Epithelial cell of esophagus (primary cell): Measurements from ENCODE around the gene ZNF292.
"Not testable (repeated sequence)": the region's sequence is repeated elsewhere in the genome, so short reads cannot be mapped to it uniquely, and the experiment has no call there.

Experiments used
- DNase-seq: peaks from one replicate; pipeline ENCODE4 v3.0.0; 2010; ENCODE audit warnings: low read depth
- H3K4me3 ChIP-seq: 2 replicates; pipeline ENCODE4 v1.5.1; 2011; ENCODE audit warnings: mild to moderate bottlenecking, low read length, control low read depth
- TF ChIP-seq, protein P1 (sequence below): IDR thresholded peaks from 2 replicates; pipeline ENCODE4 v1.5.1; 2011; ENCODE audit warnings: low read depth, mild to moderate bottlenecking, low read length, control low read depth, inconsistent platforms; ENCODE audit not compliant: insufficient read depth; ENCODE audit errors: missing control alignments

Gene ZNF292

DNA sequence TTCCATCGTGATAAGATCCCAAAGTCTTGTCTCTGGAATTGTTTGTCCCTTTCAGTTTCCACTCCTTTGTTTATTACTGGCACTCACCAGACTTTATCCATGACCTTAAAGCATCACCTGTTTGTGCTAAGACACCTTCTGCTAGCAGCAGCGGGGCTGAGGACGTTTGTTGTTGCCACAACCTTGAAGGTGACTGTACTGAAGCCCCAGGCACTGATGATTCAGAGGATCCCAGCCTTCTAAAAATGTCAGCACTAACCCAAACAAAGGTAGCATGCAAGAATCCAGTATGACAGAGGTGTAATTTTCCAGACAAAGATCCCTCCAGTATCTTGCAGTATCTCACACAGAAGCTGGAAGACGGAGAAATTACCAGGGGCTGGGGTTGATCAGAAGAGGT is 138.2 kb downstream of the ZNF292 start:
- peak; percentile 86 for DNase-seq
- TF ChIP-seq, protein P1, sequence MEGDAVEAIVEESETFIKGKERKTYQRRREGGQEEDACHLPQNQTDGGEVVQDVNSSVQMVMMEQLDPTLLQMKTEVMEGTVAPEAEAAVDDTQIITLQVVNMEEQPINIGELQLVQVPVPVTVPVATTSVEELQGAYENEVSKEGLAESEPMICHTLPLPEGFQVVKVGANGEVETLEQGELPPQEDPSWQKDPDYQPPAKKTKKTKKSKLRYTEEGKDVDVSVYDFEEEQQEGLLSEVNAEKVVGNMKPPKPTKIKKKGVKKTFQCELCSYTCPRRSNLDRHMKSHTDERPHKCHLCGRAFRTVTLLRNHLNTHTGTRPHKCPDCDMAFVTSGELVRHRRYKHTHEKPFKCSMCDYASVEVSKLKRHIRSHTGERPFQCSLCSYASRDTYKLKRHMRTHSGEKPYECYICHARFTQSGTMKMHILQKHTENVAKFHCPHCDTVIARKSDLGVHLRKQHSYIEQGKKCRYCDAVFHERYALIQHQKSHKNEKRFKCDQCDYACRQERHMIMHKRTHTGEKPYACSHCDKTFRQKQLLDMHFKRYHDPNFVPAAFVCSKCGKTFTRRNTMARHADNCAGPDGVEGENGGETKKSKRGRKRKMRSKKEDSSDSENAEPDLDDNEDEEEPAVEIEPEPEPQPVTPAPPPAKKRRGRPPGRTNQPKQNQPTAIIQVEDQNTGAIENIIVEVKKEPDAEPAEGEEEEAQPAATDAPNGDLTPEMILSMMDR: no peak
- H3K4me3 ChIP-seq: no peak overlapping the region

DNA sequence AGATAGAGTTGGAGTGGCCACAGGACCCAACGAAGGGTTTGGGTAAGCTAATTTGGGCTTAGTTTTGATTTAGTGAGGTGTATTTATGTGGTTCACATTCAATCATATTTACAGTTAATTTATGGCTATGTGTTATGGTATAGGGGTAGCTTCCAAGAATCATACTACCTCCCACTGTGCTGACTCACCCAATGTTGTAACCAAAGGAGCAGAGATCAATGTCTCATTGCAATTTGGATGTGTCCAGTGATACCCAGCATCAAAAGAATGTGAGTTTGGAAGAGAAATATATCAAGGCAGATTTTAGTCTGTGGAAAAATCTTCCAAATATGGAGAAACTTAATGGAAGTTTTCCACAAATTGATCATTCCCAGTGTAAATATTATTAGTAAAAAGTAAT is 141.8 kb downstream of the ZNF292 start:
- peak; percentile 10 for DNase-seq
- no peak overlapping the region for H3K4me3 ChIP-seq
- TF ChIP-seq, protein P1: no peak

DNA sequence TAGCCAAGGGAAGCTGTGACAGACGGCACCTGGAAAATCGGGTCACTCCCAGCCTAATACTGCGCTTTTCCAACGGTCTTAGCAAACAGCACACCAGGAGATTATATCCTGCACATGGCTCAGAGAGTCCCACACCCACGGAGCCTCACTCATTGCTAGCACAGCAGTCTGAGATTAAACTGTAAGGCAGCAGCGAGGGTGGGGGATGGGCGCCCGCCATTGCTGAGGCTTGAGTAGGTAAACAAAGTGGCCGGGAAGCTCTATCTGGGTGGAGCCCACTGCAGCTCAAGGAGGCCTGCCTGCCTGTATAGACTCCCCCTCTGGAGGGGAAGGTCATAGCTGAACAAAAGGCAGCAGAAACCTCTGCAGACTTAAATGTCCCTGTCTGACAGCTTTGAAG is 145.9 kb downstream of the ZNF292 start:
- H3K4me3 ChIP-seq: not testable (repeated sequence)

DNA sequence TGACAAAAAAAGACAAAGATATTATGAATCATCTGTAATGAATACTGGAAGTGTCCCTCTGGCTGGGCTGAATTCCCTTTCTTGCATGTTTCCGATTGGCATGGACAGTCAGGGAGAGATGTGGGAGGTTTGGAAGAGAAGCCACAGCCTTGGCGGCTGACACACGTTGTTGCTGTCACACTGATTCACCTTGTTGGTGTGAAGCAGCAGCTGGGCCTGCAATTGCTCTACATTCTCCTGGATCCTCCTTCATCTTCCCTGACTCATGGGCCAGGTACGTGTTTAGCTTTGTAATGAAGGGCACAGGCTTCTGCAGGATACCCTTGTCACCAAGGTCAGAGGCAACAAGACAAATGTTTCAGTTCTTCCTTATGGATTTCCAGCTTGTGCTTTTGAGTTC is 153.6 kb downstream of the ZNF292 start:
- H3K4me3 ChIP-seq: no peak overlapping the region
- TF ChIP-seq, protein P1: no peak
- DNase-seq: peak; percentile 57

More for the DNA sequence above, 145.9 kb downstream of the ZNF292 start:
- not testable (repeated sequence) for DNase-seq

DNA sequence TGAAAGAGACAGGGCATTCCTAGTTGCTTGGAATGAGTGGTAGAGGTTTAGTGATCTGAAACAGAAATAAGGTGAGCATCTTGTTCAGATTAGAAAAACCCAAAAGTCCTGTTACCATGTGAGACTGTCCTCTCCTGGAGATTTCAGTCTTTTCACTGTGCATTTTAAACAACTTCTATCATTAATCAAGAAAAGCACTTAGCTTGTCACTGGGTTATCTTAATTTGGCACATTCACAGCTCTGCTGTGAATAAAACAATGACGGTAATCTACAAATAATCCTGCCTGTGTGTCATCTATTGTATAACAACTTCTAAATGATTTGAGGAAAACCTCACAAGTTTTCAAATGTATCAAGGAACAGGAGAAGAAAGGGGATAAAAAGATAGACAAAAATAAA is 157.5 kb downstream of the ZNF292 start:
- TF ChIP-seq, protein P1: no peak
- no peak overlapping the region for H3K4me3 ChIP-seq
- no peak for DNase-seq
